NCI-H2029 (cell line): ENCODE data around the gene PLPPR1.

Experiments used
- DNase-seq: peaks from one replicate; lab custom pipeline; 2025; lab: John Stamatoyannopoulos, UW

Gene PLPPR1

DNA sequence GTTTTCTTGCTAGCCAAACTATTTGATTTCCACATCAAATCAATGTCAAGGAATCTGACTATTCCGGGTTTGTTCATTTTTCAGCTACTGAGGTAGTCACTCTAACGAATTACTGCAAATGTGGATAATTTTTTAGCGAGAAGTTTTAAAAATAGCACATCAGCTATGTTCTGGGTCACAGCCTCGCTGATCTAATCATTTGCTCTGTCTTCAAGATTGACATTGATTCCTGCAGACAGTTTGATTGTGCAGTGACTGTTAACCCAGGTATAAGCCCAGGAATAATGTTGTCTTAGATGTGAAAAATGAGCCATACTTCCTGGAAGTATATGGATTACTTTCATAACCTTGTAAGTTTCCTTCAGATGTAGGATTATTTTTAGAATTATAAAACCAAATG lies 181.1 kb downstream of the PLPPR1 start:
- no peak for DNase-seq

DNA sequence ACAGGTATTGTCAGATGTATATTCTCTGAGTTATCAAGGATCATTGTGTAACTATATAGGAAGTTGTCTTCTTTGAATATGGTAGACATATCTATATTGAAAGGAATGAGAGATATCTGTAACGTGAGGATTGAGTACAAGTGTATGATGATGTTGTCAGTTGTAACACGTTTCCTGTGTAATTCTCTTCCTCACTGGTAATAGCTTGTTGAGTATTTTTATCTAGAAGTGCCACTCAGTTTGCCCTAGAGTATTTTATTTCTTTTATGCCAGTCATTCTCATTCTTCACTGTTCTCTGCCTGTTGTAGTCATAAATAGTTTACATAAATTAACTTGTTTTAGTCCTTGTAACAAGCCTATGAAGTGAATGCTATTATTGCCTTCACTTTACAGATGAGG lies 184.1 kb downstream of the PLPPR1 start:
- DNase-seq, result no peak

GRCh38 chr9:101219030-101219429 lies 190.5 kb downstream of the PLPPR1 start:
- no peak for DNase-seq

DNA sequence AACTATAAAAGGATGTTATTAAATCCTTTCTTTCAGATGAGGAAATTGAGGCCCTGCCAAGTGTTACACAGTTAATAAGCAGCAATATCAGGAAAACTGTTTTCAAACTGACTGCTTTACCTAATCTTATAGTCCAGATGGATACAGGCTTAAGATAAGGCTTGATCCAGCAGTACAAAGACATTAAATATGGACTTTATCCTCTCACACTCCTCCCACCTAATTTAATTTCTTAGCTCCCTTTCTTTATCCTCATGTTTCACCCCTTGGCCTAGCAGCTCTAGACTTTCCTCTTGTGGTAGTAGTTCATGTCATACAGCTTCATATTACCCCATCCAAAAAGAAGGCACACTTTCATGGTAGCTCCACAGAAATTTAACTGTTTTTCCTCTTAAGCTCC lies 191.8 kb downstream of the PLPPR1 start:
- DNase-seq, result no peak

- no peak for DNase-seq
Measured at GRCh38 chr9:101225271-101225670, 196.7 kb downstream of the PLPPR1 start.

DNA sequence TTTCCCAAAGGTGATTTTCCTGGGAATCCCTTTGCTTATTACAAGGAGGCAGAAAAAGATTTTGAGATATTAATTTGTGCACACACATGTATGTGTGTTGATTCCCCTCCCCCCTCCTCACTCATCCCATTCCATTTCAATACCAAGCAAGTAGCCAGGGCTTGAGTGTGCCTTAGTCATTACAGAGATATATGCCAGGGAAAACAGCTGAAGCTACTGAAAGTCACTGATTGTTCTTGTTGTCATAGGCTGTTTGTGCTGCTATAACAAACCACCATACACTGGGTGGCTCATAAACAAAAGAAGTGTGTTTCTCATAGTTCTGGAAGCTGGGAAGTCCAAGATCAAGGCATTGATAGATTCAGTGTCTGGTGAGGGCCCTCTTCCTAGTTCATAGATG lies 197.6 kb downstream of the PLPPR1 start:
- no peak for DNase-seq

DNA sequence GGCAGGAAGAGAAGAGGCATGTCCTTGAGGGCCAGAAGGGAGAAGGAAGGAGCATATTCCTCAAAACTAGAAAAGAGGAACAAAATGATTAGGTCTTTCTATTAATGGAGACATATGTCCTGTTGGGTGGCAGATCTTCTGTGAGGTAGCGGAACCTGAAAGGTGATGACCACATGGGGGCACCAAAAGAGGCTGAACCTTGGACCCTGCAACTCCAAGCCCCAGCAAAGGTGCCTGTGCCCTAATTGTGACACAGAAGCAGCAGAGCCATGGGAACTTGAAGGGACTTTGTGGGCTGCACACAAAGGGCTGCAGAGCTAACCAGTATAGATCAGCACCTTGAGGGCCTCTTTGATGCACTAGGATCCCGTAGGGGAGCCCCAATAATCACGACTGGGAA lies 198.3 kb downstream of the PLPPR1 start:
- no peak for DNase-seq

GRCh38 chr9:101229606-101230005 lies 201.1 kb downstream of the PLPPR1 start:
- DNase-seq, result no peak

DNA sequence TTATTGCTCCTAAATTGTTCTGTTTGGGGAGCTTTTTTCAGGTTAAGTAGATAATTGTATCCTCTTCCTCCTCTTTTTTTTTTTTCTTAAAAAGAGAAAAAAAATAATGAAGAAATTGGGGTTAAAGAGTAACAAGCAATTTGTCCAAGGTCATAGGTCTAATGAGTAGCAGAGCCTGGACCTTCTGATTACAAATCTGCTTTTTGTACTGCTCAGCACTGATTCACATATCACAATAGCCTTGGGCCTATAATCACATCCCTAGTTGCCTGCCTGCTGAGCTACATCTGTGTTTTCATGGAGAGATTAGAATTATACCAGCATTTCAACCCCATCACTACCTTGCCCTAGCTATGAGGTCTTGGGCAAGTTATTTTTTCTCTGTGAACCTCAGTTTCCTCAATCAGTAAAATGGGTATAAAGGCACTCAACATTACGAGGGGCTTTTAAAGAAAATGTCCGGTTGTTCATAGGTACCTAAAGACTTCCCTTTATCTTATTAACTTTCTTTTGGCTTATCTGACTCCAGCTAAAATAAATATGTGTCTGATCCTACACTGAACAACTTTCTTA lies 204.0 kb downstream of the PLPPR1 start:
- DNase-seq, result no peak

DNA sequence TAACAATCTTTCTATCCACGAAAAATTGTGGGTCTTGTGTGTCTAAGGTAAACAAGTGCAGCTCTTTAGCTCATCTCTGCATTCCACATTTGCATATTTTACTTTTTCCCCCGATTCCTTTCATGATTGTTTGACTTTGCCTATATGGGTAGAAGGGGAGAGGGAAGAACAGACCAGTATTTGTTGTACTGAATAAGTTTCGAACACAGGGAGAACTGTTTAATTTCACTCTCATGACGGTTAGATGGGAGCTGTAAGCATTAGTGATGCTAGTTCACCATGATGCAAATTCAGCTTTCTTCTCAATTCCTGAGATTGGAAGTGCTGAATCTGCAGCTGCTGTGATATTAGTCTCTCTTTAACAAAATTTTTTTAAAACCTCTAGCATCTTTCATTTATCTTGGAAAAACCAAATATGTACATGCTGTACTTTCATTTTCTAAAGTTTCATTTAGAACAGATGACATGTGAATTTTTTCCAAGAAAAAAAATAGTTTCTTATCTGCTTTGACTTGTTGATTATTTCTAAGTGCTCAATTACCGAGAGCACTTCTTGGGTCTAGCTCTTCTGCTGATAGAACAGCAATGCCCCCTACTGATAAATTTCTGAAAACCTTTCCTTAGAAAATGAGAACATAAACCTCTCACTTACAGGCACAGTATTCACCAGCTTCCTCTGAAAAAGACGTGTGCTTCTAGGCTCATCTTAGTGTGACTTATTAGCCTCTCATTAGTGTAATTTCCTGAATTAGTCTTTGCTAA lies 206.8 kb downstream of the PLPPR1 start:
- DNase-seq, result no peak

DNA sequence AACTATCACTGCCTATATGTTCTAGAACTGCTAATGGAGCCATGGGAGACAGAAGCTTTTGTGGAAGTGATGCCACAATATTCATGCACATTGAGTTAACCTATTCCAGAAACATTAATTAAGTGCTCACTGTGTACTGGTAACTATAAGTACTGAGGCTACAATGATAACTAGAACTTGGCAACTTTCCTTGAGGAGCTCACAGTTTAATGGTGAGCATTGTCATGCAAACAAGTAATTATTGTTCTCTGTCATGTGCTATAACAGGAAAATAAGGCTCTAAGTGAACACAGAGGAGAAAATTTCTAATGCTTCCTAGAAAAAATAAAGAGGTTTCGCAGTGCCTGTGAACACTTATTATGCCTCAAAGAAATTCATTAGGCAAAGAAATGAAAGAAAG lies 214.1 kb downstream of the PLPPR1 start:
- no peak for DNase-seq

DNA sequence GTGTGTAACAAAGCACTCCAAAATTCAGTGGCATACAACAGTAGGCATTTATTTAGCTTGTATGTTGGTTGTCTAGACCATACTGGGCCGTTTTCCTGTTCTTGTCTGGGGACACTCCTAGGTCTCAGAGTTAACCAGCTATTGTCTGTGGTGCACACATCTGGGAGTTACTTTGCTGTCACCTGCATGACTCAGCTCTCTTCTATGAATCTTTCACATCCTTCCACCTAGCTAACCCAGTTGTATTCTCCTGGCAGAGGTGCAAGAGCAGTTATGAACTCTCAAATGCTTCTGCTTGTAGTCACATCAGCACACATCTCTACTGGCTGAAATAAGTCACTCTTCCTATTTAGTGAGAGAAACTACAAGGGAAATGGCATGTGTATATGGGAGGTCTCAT lies 218.2 kb downstream of the PLPPR1 start:
- no peak for DNase-seq

GRCh38 chr9:101247297-101247696 lies 218.8 kb downstream of the PLPPR1 start:
- DNase-seq, result no peak

GRCh38 chr9:101254733-101255433 lies 226.4 kb downstream of the PLPPR1 start:
- no peak for DNase-seq

- no peak for DNase-seq
Measured at GRCh38 chr9:101264727-101265126, 236.2 kb downstream of the PLPPR1 start.

- DNase-seq, result no peak
Measured at GRCh38 chr9:101265261-101265660, 236.7 kb downstream of the PLPPR1 start.

DNA sequence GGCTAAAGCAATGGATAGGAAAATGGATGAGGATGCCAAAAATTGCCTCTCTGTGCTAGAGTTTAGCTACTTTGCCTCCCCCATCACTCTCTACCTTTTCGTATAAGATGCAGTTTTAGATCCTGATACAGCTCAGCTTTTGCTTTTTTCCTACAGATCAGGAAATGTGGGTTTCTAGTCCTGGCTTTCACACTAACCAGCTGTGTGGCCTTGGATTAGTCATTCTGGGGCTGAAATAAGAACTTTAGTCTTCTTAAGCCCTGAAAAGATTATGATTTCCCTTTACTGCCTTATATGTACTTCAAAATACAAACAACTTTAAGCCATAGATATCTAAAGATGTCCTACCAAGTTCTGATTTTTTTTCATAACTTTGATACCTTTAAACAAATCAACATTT lies 239.9 kb downstream of the PLPPR1 start:
- DNase-seq, result no peak

GRCh38 chr9:101269591-101270283 lies 241.2 kb downstream of the PLPPR1 start:
- no peak for DNase-seq

DNA sequence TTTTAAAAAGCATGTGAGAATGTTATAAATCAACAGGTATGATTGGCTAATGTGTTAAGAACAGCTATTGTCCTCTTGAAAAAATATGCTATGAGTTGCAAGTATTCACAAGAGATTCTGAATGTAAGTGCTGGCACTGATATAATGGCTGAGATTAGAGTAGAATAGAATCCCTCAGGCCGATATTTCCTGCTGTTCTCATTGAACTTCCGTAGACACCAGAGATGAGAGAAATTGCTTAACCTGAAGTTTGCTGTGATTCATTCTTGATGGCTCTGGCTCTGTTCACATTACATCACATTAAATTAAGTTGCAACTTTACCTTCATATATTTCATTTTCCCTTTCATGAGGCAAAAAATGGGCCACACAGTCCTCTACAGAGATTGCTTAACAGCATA lies 241.8 kb downstream of the PLPPR1 start:
- no peak for DNase-seq

- no peak for DNase-seq
Measured at GRCh38 chr9:101271102-101271501, 242.6 kb downstream of the PLPPR1 start.

GRCh38 chr9:101274971-101275768 lies 246.6 kb downstream of the PLPPR1 start:
- no peak for DNase-seq

DNA sequence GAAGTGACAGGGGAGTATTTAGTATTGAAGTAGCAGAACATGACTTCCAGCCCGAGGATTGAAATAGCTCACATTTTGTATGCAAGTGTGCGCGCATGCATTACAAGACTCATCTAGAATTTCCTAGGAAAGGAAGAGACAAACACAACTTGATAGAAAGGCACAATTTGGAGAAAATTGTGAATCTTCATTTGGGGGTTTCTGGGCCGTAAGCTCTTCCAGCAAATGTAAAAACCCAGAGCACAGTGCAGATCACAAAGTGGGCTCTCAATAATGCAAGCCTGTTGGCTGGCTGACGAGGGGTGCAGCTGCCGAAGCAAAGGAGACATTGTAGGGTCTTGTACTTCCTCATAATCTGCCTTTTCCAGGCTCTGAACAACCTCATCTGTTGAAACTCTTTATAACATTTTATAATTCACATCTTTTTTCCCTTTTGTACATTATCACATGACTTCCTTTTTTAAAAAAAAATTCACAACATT lies 247.3 kb downstream of the PLPPR1 start:
- DNase-seq, result no peak
